Ovary (tissue), 9 donors: Measurements from ENCODE around the gene LDB3. TPM values are rescaled to one million over a fixed set of nuclear protein-coding genes. Genes with fewer than 3 reads are reported as not detected.

Source experiments
- DNase-seq, 5 donors: peaks; one replicate each; pipeline ENCODE4 v3.0.0-alpha.2; 2019 to 2020
- H3K27ac ChIP-seq, 2 donors: fragments of 200-600 bp; one replicate each; pipeline versions ENCODE4 v1.5.1 to v1.8.0; 2019 to 2022
- H3K27me3 ChIP-seq: fragments of 200-600 bp; one replicate; pipeline ENCODE4 v1.8.0; 2022
- H3K36me3 ChIP-seq: fragments of 200-600 bp; sonication (generic); one replicate; pipeline ENCODE4 v1.5.1; 2019
- H3K4me1 ChIP-seq: one replicate; pipeline ENCODE4 v1.8.1; 2013; ENCODE audit warnings: mild to moderate bottlenecking, moderate library complexity; ENCODE audit not compliant: insufficient read depth
- H3K4me3 ChIP-seq: fragments of 200-600 bp; sonication (generic); one replicate; pipeline ENCODE4 v1.5.1; 2017
- H3K9me3 ChIP-seq, 2 donors: fragments of 200-600 bp in 1 of 2; sonication (generic) in 1 of 2; one replicate each; pipeline versions ENCODE4 v1.5.1 to v1.8.1; 2013 to 2019; ENCODE audit warnings: mild to moderate bottlenecking in 1 of 2, moderate library complexity in 1 of 2
- CTCF ChIP-seq, 3 donors: fragments of 450-650 bp in 2 of 3; fragments of 200-600 bp in 1 of 3; IDR thresholded peaks; one replicate each; pipeline versions ENCODE4 v1.5.1 to v1.8.0; 2016 to 2022; ENCODE audit warnings: antibody characterized with exemption in 3 of 3, mild to moderate bottlenecking in 1 of 3
- EP300 ChIP-seq: sonication (generic); formaldehyde crosslinking; IDR thresholded peaks from one replicate; pipeline ENCODE4 v1.6.1; 2017; ENCODE audit warnings: antibody characterized with exemption
- POLR2A ChIP-seq: fragments of 450-650 bp; IDR thresholded peaks from one replicate; pipeline ENCODE4 v1.6.1; 2017; ENCODE audit warnings: antibody characterized with exemption, mild to moderate bottlenecking, moderate library complexity
- WGBS, 3 donors: extraction: QIAGEN DNeasy Blood & Tissue Kit in 1 of 3; methylation state at CpG; one replicate each; pipeline versions ENCODE4 v1.1.5 to v1.1.7; 2013 to 2017; 5-methylcytosine and 5-hydroxymethylcytosine counted together
- intact Hi-C, 4 donors: fragments of 100-400 bp; cut with DNase I; formaldehyde crosslinking; loops; one replicate each; pipeline versions ENCODE4 v1.11.0 to v1.15.1; 2022 to 2023
- polyA plus RNA-seq, 2 donors: library from polyadenylated mRNA; stranded (reverse); fragments of 200-250 nt in 1 of 2; fragments of 350-450 nt in 1 of 2; fragmentation: Illumina TruSeq in 1 of 2; extraction: RNeasy Lipid Tissue Mini Kit (QIAGEN cat#74804) in 1 of 2; gene quantifications; one replicate each; pipeline ENCODE4 v1.2.3, GENCODE V29; 2013 to 2014
- total RNA-seq, 7 donors: library from RNA; depleted of rRNA in 2 of 7; stranded (reverse); fragments of >200 nt in 2 of 7; fragmentation: NEBNext Ultra II Directional in 3 of 7; extraction: Animal tissue kit (Norgen Biotek cat#: 25700) in 3 of 7; gene quantifications; one replicate each; pipeline versions ENCODE4 v1.1.0 to v1.2.4, GENCODE V29; 2016 to 2023
- donor health status: DM: no; HTN: no; CAD: no; lungs with moderate emphysema.
- donor health status: DM: no; HTN: no; CAD: no.
- donor health status: Bipolar disorder and iron deficiency.
- donor health status: DM: yes; HTN: yes; CAD: no.
- donor health status: DM: no; HTN: no; CAD: no.
- donor health status: DM: yes; HTN: yes; CAD: no.

LDB3 gene
- total and polyA plus RNA-seq, 9 donors, result 1.5 to 12.9 (median 3.6) TPM

- DNase-seq, result no peak
- intact Hi-C loops, result no loop called here
- Histone ChIP-seq H3K27ac (no peak overlapping the region), H3K4me3 (no peak overlapping the region), H3K9me3 (no peaks in the 10 kb centered on the region), H3K27me3 (no peaks in the 10 kb centered on the region), H3K4me1 (peaks cover 24% of the 10 kb centered on the region), H3K36me3 (no peaks in the 10 kb centered on the region)
- no peak for TF ChIP-seq CTCF (IDR thresholded peaks at IDR 0.05)
- no peak for TF ChIP-seq EP300
- no peak for TF ChIP-seq POLR2A
- WGBS, 3 donors, result 30 to 48% (median 31%) methylated on average over 13 of the region's 13 CpGs
Measured at GRCh38 chr10:86664341-86665217, 3.7 kb upstream of the LDB3 start.

GRCh38 chr10:86665218-86665607, 3.1 kb upstream of the LDB3 start:
- DNase-seq, result no peak
- WGBS, 3 donors, result 89 to 90% (median 90%) methylated on average over 7 of the region's 7 CpGs
- H3K27ac ChIP-seq, result no peak overlapping the region
- no peaks in the 10 kb centered on the region for H3K9me3 ChIP-seq
- H3K27me3 ChIP-seq, result no peaks in the 10 kb centered on the region
- no peaks in the 10 kb centered on the region for H3K36me3 ChIP-seq
- no peak for TF ChIP-seq EP300
- no peak for TF ChIP-seq CTCF (IDR thresholded peaks at IDR 0.05)
- TF ChIP-seq POLR2A, result no peak
- H3K4me1 ChIP-seq, result peaks cover 25% of the 10 kb centered on the region
- no peak overlapping the region for H3K4me3 ChIP-seq
- intact Hi-C loops, result no loop called here

GRCh38 chr10:86665868-86666267, 2.4 kb upstream of the LDB3 start:
- no peak for TF ChIP-seq EP300
- no peak for TF ChIP-seq CTCF (IDR thresholded peaks at IDR 0.05)
- no peak for TF ChIP-seq POLR2A
- Histone ChIP-seq H3K36me3 (no peaks in the 10 kb centered on the region), H3K9me3 (no peaks in the 10 kb centered on the region), H3K4me1 (peaks cover 27% of the 10 kb centered on the region), H3K27ac (no peak overlapping the region), H3K27me3 (no peaks in the 10 kb centered on the region), H3K4me3 (no peak overlapping the region)
- 85 to 92% (median 86%) methylated on average over 12 of the region's 12 CpGs for WGBS, 3 donors
- no peak for DNase-seq
- intact Hi-C loops, result no loop called here

GRCh38 chr10:86666538-86666937, 1.8 kb upstream of the LDB3 start:
- no peak for DNase-seq
- 80 to 95% (median 92%) methylated on average over 7 of the region's 7 CpGs for WGBS, 3 donors
- Histone ChIP-seq H3K27ac (no peak overlapping the region), H3K4me1 (peaks cover 30% of the 10 kb centered on the region), H3K36me3 (no peaks in the 10 kb centered on the region), H3K27me3 (no peaks in the 10 kb centered on the region), H3K9me3 (no peaks in the 10 kb centered on the region), H3K4me3 (no peak overlapping the region)
- intact Hi-C loops, result no loop called here
- TF ChIP-seq CTCF (IDR thresholded peaks at IDR 0.05) (no peak), EP300 (no peak), POLR2A (no peak)
